PC-9 (cell line): Measurements from ENCODE around the gene SBF1.

Source experiments
- EZH2 ChIP-seq: fragments of 200-600 bp; sonication (generic); IDR thresholded peaks from 2 replicates; pipeline ENCODE4 v1.8.0; 2017; ENCODE audit warnings: antibody characterized with exemption, low read depth
- TF ChIP-seq, protein P1 (sequence below): fragments of 200-600 bp; sonication (generic); conservative IDR thresholded peaks from 2 replicates; pipeline ENCODE4 v1.6.1; 2017; ENCODE audit warnings: mixed run types, antibody characterized with exemption, mild to moderate bottlenecking, moderate library complexity

DNA sequence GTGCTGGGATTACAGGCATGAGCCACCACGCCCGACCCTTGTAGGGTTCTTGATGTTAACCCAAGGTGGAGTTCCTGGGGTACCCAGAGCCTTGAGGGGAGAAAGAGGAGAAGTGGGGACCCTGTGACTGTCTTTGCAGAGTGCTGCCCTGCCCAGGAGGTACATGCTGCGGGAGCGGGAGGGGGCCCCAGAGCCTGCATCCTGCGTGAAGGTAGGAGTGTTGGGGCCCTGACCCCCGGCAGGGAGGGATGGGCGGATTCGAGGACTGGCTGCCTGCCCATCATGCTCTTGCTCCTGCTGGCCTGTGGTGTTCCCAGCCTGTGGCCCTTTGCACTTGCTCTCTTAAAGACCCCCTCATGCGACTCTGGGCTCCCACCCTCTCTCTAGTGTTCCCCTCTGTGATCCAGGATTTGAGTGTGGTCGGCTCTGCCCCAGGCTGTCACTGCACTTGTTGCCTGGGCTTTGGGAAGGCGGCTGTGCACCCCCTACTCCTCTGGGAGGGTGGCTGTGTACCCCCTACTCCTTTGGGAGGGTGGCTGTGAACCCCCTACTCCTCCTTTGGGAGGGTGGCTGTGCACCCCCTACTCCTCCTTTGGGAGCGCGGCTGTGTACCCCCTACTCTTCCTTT lies 46.1 kb upstream of the SBF1 start:
- TF ChIP-seq, protein P1, sequence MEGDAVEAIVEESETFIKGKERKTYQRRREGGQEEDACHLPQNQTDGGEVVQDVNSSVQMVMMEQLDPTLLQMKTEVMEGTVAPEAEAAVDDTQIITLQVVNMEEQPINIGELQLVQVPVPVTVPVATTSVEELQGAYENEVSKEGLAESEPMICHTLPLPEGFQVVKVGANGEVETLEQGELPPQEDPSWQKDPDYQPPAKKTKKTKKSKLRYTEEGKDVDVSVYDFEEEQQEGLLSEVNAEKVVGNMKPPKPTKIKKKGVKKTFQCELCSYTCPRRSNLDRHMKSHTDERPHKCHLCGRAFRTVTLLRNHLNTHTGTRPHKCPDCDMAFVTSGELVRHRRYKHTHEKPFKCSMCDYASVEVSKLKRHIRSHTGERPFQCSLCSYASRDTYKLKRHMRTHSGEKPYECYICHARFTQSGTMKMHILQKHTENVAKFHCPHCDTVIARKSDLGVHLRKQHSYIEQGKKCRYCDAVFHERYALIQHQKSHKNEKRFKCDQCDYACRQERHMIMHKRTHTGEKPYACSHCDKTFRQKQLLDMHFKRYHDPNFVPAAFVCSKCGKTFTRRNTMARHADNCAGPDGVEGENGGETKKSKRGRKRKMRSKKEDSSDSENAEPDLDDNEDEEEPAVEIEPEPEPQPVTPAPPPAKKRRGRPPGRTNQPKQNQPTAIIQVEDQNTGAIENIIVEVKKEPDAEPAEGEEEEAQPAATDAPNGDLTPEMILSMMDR, result no peak
- TF ChIP-seq EZH2, result no peak
